ENCODE measurements around the gene CD180.

DNA sequence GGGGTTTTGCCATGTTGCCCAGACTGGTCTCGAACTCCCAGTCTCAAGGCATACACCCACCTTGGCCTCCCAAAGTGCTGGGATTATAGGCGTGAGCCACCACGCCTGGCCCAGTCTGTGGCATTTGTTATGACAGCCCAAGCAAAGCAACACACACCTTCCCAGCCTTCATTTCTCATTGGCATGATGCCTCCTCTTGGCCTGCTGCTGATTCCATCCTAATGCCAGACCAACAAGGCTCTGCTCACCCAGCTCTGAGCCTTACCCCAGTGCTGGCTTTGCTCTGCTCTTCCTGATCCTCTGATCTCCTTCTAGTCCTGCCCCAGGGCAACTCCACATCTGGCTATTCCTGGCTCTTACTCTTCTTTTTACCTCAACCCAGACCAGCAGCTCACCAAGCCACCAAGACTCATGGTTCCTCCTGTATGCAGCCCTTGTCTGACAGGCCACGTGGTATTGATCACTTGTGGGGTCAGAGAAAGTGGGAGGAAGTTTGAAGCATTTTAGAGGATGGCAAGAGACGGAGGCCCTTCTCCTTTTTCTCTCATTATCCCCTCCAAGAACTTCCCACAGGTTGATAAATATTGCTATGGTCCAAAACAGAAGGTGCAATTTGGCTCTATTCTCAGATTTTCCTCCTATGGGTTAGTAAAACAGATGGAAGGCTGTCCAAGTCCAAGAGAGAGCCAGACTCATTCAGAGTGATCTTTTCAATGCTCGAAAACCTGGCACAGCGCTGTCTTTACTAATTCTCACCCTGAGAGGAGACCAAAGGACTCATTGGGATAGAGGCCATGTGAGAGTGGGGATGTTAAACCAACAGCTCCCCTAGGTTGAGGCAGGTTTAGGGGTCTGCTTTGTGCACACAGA lies 958 bp downstream of the CD180 start:
- TF ChIP-seq, protein P1, sequence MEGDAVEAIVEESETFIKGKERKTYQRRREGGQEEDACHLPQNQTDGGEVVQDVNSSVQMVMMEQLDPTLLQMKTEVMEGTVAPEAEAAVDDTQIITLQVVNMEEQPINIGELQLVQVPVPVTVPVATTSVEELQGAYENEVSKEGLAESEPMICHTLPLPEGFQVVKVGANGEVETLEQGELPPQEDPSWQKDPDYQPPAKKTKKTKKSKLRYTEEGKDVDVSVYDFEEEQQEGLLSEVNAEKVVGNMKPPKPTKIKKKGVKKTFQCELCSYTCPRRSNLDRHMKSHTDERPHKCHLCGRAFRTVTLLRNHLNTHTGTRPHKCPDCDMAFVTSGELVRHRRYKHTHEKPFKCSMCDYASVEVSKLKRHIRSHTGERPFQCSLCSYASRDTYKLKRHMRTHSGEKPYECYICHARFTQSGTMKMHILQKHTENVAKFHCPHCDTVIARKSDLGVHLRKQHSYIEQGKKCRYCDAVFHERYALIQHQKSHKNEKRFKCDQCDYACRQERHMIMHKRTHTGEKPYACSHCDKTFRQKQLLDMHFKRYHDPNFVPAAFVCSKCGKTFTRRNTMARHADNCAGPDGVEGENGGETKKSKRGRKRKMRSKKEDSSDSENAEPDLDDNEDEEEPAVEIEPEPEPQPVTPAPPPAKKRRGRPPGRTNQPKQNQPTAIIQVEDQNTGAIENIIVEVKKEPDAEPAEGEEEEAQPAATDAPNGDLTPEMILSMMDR (IDR thresholded peaks at IDR 0.05) = no peak
- TF ChIP-seq POLR2A (IDR thresholded peaks at IDR 0.05) = no peak

Data from right lobe of liver (tissue), 4 donors.